Measurements from ENCODE around the gene KCNIP4. TPM values are rescaled to one million over a fixed set of nuclear protein-coding genes. Genes with fewer than 3 reads are reported as not detected.

KCNIP4 gene
- total and polyA plus RNA-seq, 2 of the 4 experiments (the other 2 are of a cell fraction): not detected

DNA sequence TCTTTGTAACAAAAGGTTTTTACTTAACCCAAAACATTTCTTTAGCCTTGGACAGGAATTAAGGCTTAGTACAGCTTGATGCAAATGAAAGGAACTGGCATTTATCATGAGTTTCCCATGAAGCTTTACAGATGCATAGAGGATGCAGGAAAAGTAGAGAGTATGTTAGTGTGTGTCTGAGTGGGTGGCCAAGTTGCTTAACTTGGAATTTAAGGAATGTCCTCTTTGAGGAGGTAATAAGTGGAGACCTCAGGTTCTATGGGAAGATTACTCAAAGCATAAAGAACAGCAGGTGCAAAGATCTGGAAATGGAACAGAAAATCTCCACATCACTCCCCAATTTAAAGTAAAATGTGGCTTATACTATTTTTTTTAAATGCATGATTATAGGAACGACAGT is 457.9 kb downstream of the KCNIP4 start:
- Histone ChIP-seq H4K20me1 (ENCODE audit: insufficient read depth, low read length) (no peaks in the 10 kb centered on the region), H3K36me3 (ENCODE audit: control insufficient read depth, insufficient read depth, low read length) (no peaks in the 10 kb centered on the region), H3K27me3 (ENCODE audit: control insufficient read depth, insufficient read depth, low read length) (no peaks in the 10 kb centered on the region), H3K4me3 (ENCODE audit: insufficient read depth, low read depth, low read length) (no peak overlapping the region), H4K5ac (ENCODE audit: low read depth, low read length) (no peak overlapping the region), H2AK5ac (ENCODE audit: low read depth, low read length) (no peak overlapping the region), H3K9ac (ENCODE audit: low read depth, low read length) (no peak overlapping the region), H2AK9ac (replicated peaks; ENCODE audit: low read depth, low read length, poor library complexity) (no peak overlapping the region), H2BK15ac (ENCODE audit: low read depth, low read length) (no peak overlapping the region), H2AFZ (replicated peaks; ENCODE audit: low read length, poor library complexity) (no peak overlapping the region), H3K23ac (ENCODE audit: low read depth, low read length) (no peak overlapping the region), H3K4ac (ENCODE audit: low read depth, low read length) (no peak overlapping the region), H3K18ac (ENCODE audit: low read depth, low read length) (no peak overlapping the region), H3K27ac (ENCODE audit: insufficient read depth, low read length) (no peak overlapping the region), H3K4me1 (ENCODE audit: control insufficient read depth, insufficient read depth, low read length) (no peaks in the 10 kb centered on the region), H4K8ac (ENCODE audit: low read depth in 2 of 2, low read length in 2 of 2) (no peak overlapping the region), H3K9me1 (ENCODE audit: insufficient read depth, low read length) (no peaks in the 10 kb centered on the region), H4K91ac (ENCODE audit: insufficient read depth, low read depth, low read length) (no peak overlapping the region), H3K56ac (ENCODE audit: extremely low read depth, insufficient read depth, low read length) (no peak overlapping the region), H3K14ac (replicated peaks; ENCODE audit: low read depth, low read length) (no peak overlapping the region), H3K79me1 (ENCODE audit: low read depth in 1 of 2, low read length in 2 of 2) (no peaks in the 10 kb centered on the region), H3K4me2 (ENCODE audit: low read depth, low read length) (no peak overlapping the region), H2BK5ac (ENCODE audit: low read depth, low read length, poor library complexity, severe bottlenecking) (no peak overlapping the region), H3K9me3 (ENCODE audit: control insufficient read depth, insufficient read depth, low read length) (peaks cover under 1% of the 10 kb centered on the region; the same call in 1 of the 2 replicates), H2BK20ac (ENCODE audit: low read depth, low read length) (no peak overlapping the region), H2BK120ac (ENCODE audit: low read depth, low read length) (no peak overlapping the region)
- CTCF ChIA-PET: no interaction called here
- no CpG with 5 or more reads among the region's 1 CpG for WGBS, 2 experiments (ENCODE audit: extremely low coverage in 2 of 2, insufficient read length in 1 of 2)
- DNase-seq (no peak), ATAC-seq (ENCODE audit: low read depth) (no peak)
- no peak for TF ChIP-seq MAZ (IDR thresholded peaks at IDR 0.05; ENCODE audit: borderline replicate concordance, low read depth, low read length)
- TF ChIP-seq, protein P1, sequence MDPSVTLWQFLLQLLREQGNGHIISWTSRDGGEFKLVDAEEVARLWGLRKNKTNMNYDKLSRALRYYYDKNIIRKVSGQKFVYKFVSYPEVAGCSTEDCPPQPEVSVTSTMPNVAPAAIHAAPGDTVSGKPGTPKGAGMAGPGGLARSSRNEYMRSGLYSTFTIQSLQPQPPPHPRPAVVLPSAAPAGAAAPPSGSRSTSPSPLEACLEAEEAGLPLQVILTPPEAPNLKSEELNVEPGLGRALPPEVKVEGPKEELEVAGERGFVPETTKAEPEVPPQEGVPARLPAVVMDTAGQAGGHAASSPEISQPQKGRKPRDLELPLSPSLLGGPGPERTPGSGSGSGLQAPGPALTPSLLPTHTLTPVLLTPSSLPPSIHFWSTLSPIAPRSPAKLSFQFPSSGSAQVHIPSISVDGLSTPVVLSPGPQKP (IDR thresholded peaks at IDR 0.05; ENCODE audit: borderline replicate concordance, low read depth, low read length): no peak
- TF ChIP-seq NFE2L2 (IDR thresholded peaks at IDR 0.05; ENCODE audit: low read depth, low read length): no peak
- TF ChIP-seq SMC3 (IDR thresholded peaks at IDR 0.05; ENCODE audit: low read depth, low read length): no peak
- no peak for TF ChIP-seq POLR2A (IDR thresholded peaks at IDR 0.05; ENCODE audit: low read depth, low read length)
- TF ChIP-seq, protein P2, sequence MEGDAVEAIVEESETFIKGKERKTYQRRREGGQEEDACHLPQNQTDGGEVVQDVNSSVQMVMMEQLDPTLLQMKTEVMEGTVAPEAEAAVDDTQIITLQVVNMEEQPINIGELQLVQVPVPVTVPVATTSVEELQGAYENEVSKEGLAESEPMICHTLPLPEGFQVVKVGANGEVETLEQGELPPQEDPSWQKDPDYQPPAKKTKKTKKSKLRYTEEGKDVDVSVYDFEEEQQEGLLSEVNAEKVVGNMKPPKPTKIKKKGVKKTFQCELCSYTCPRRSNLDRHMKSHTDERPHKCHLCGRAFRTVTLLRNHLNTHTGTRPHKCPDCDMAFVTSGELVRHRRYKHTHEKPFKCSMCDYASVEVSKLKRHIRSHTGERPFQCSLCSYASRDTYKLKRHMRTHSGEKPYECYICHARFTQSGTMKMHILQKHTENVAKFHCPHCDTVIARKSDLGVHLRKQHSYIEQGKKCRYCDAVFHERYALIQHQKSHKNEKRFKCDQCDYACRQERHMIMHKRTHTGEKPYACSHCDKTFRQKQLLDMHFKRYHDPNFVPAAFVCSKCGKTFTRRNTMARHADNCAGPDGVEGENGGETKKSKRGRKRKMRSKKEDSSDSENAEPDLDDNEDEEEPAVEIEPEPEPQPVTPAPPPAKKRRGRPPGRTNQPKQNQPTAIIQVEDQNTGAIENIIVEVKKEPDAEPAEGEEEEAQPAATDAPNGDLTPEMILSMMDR (conservative IDR thresholded peaks at IDR 0.05; ENCODE audit: low read depth, low read length): no peak
- no peak for TF ChIP-seq CHD1 (IDR thresholded peaks at IDR 0.05; ENCODE audit: low read depth, low read length)
- TF ChIP-seq MXI1 (IDR thresholded peaks at IDR 0.05; ENCODE audit: borderline replicate concordance, low read depth, low read length): no peak
- TF ChIP-seq RFX5 (IDR thresholded peaks at IDR 0.05; ENCODE audit: low read depth, low read length): no peak
- TF ChIP-seq CEBPB (IDR thresholded peaks at IDR 0.05; ENCODE audit: low read depth, low read length): no peak
- TF ChIP-seq BHLHE40 (IDR thresholded peaks at IDR 0.05; ENCODE audit: low read depth, low read length): no peak
- no peak for TF ChIP-seq RCOR1 (IDR thresholded peaks at IDR 0.05; ENCODE audit: insufficient replicate concordance, low read length)
- intact Hi-C loops (cut with micrococcal nuclease) (no loop called here), in situ Hi-C loops (cut with MboI; ENCODE audit: low sequenced_read_pairs) (no loop called here), dilution Hi-C loops (cut with HindIII; ENCODE audit: low sequenced_read_pairs, unreplicated experiment) (no loop called here)
- POLR2A ChIA-PET (ENCODE audit: unreplicated experiment): no interaction called here
- no TSS peak for BruUV-seq (replicated peaks)
